ENCODE results near the gene BIVM. TPM values are rescaled to one million over a fixed set of nuclear protein-coding genes. Genes with fewer than 3 reads are reported as not detected.

The BIVM gene
- total RNA-seq, 1 experiment from 2014 or later, result 12.5 TPM

GRCh38 chr13:102836471-102836870 lies 37.6 kb downstream of the BIVM start:
- Histone ChIP-seq H3K36me3 (ENCODE audit: low read depth) (no peaks in the 10 kb centered on the region), H3K27me3 (ENCODE audit: insufficient read depth, low read depth) (no peaks in the 10 kb centered on the region), H3K4me2 (no peak overlapping the region), H3K4me3 (no peak overlapping the region), H4K20me1 (ENCODE audit: insufficient read depth) (no peaks in the 10 kb centered on the region), H3K4me1 (replicated peaks; ENCODE audit: insufficient read depth) (no peaks in the 10 kb centered on the region), H2AFZ (no peak overlapping the region), H3K27ac (no peak overlapping the region), H3K79me2 (ENCODE audit: low read depth) (no peaks in the 10 kb centered on the region), H3K9me3 (ENCODE audit: insufficient read depth, low read depth) (no peaks in the 10 kb centered on the region), H3F3A (ENCODE audit: insufficient read depth, low read depth) (no peaks in the 10 kb centered on the region), H3K9me2 (ENCODE audit: insufficient read depth) (no peaks in the 10 kb centered on the region)
- no peak for TF ChIP-seq CTCF (conservative IDR thresholded peaks at IDR 0.05)
- TF ChIP-seq EZH2 (IDR thresholded peaks at IDR 0.05; ENCODE audit: low read depth), result no peak
- DNase-seq, result no peak
- ChIA-PET CTCF (no interaction called here), POLR2A (ENCODE audit: unreplicated experiment) (no interaction called here)
- intact Hi-C loops (cut with micrococcal nuclease; ENCODE audit: unreplicated experiment), result no loop called here
- no TSS peak for BruUV-seq (replicated peaks)

- Histone ChIP-seq H2AFZ (no peak overlapping the region), H3K27me3 (ENCODE audit: insufficient read depth, low read depth) (no peaks in the 10 kb centered on the region), H3K4me1 (replicated peaks; ENCODE audit: insufficient read depth) (no peaks in the 10 kb centered on the region), H3K27ac (no peak overlapping the region), H3K9me3 (ENCODE audit: insufficient read depth, low read depth) (no peaks in the 10 kb centered on the region), H4K20me1 (ENCODE audit: insufficient read depth) (no peaks in the 10 kb centered on the region), H3K4me2 (no peak overlapping the region), H3K79me2 (ENCODE audit: low read depth) (no peaks in the 10 kb centered on the region), H3K36me3 (ENCODE audit: low read depth) (no peaks in the 10 kb centered on the region), H3K4me3 (no peak overlapping the region), H3K9me2 (ENCODE audit: insufficient read depth) (no peaks in the 10 kb centered on the region), H3F3A (ENCODE audit: insufficient read depth, low read depth) (no peaks in the 10 kb centered on the region)
- BruUV-seq (replicated peaks), result no TSS peak
- no peak for TF ChIP-seq EZH2 (IDR thresholded peaks at IDR 0.05; ENCODE audit: low read depth)
- no peak for TF ChIP-seq CTCF (conservative IDR thresholded peaks at IDR 0.05)
- CTCF ChIA-PET, result no interaction called here
- POLR2A ChIA-PET (ENCODE audit: unreplicated experiment), result no interaction called here
- no peak for DNase-seq
- intact Hi-C loops (cut with micrococcal nuclease; ENCODE audit: unreplicated experiment), result no loop called here
Observed at GRCh38 chr13:102838273-102838672, 39.4 kb downstream of the BIVM start.

GRCh38 chr13:102838982-102839381 lies 40.1 kb downstream of the BIVM start:
- Histone ChIP-seq H4K20me1 (ENCODE audit: insufficient read depth) (no peaks in the 10 kb centered on the region), H3K36me3 (ENCODE audit: low read depth) (no peaks in the 10 kb centered on the region), H2AFZ (no peak overlapping the region), H3K27me3 (ENCODE audit: insufficient read depth, low read depth) (no peaks in the 10 kb centered on the region), H3K4me3 (no peak overlapping the region), H3F3A (ENCODE audit: insufficient read depth, low read depth) (no peaks in the 10 kb centered on the region), H3K27ac (no peak overlapping the region), H3K4me1 (replicated peaks; ENCODE audit: insufficient read depth) (no peaks in the 10 kb centered on the region), H3K9me2 (ENCODE audit: insufficient read depth) (no peaks in the 10 kb centered on the region), H3K4me2 (no peak overlapping the region), H3K79me2 (ENCODE audit: low read depth) (no peaks in the 10 kb centered on the region), H3K9me3 (ENCODE audit: insufficient read depth, low read depth) (no peaks in the 10 kb centered on the region)
- no peak for DNase-seq
- intact Hi-C loops (cut with micrococcal nuclease; ENCODE audit: unreplicated experiment), result no loop called here
- TF ChIP-seq CTCF (conservative IDR thresholded peaks at IDR 0.05) (no peak), EZH2 (IDR thresholded peaks at IDR 0.05; ENCODE audit: low read depth) (no peak)
- ChIA-PET CTCF (no interaction called here), POLR2A (ENCODE audit: unreplicated experiment) (no interaction called here)
- BruUV-seq (replicated peaks), result no TSS peak
